HG02763 (cell line): ENCODE data around the gene PDCD1LG2.

Experiments
- ATAC-seq: cut with Tn5 transposase; IDR thresholded peaks from one replicate; pipeline ENCODE4 v1.9.1; 2021; ENCODE audit warnings: mild to moderate bottlenecking, moderate library complexity; ENCODE audit not compliant: unreplicated experiment

Gene PDCD1LG2

GRCh38 chr9:5608298-5609225 is 98.2 kb downstream of the PDCD1LG2 start:
- no peak for ATAC-seq

GRCh38 chr9:5609226-5609596 is 98.9 kb downstream of the PDCD1LG2 start:
- no peak for ATAC-seq

GRCh38 chr9:5610491-5610890 is 100.2 kb downstream of the PDCD1LG2 start:
- no peak for ATAC-seq

- no peak for ATAC-seq
These were observed 101.2 kb downstream of the PDCD1LG2 start for GRCh38 chr9:5611321-5612184.

GRCh38 chr9:5612185-5612530 is 101.8 kb downstream of the PDCD1LG2 start:
- ATAC-seq, result no peak

GRCh38 chr9:5614192-5614591 is 103.9 kb downstream of the PDCD1LG2 start:
- no peak for ATAC-seq

GRCh38 chr9:5614985-5615384 is 104.7 kb downstream of the PDCD1LG2 start:
- ATAC-seq, result no peak

GRCh38 chr9:5617749-5618148 is 107.4 kb downstream of the PDCD1LG2 start:
- ATAC-seq, result peak; percentile 89

- ATAC-seq, result no peak
These were observed 110.2 kb downstream of the PDCD1LG2 start for GRCh38 chr9:5620494-5620893.
